CD4-positive, alpha-beta T cell treated with Interleukin-4 for 1 hour (primary cell): Measurements from ENCODE around the gene YAE1.

ENCODE experiments used
- DNase-seq, 2 donors: peaks; one replicate each; pipeline ENCODE4 v3.0.0-alpha.2; 2020 to 2022

The YAE1 gene

DNA sequence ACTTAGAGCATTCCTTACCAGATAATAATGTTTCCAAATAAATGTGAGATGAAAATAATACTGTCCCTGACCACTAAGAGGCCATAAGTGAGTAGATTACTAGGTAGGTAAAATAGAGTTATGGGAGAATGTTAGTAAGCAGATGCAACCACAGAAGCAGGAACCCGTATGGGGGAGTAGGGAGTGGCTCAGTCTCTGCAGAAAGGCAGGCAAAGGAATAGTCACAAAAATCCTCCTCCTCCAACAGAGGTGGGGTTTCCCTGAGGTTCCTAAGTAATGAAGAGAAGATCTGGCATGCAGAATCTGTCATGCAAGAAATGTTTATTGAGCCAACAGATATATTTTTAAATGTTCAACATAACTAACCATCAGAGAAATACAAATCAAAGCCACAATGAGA is 9.0 kb upstream of the YAE1 start:
- no peak for DNase-seq

DNA sequence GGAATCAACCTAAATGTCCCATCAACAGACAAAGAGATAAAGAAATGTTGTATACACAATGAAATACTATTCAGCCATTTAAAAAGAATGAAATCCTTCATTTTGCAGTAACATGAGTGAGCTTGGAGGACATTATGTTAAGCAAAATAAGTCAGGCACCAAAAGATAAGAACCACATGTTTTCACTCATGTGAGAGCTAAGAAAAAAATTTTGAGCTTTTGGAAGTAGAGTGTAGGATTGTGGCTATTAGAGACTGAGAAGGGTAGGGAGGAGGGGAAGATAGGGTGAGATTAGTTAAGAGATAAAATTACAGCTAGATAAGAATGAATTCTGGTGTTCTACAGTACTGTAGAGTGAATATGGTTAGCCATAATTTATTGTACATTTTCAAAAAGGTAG is 8.3 kb upstream of the YAE1 start:
- DNase-seq: no peak

DNA sequence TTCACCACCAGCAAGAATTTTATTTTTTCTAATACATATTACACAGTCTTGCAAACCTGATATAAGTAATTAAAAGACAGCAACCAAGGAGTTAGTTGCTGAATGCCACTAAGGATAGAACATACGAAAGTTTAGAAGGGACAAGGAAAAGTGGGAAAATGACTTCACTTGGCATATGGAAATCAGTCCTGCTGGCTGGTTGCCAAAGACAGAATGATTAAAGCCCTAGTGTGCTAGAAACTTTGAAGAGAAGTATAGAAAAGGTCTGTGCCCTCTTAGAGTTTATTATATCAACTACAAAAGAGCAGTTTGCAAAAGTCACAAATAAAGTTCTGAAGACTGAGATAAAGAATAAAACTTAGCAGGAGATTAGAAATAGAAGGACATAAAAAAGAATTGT is 5.8 kb upstream of the YAE1 start:
- no peak for DNase-seq

DNA sequence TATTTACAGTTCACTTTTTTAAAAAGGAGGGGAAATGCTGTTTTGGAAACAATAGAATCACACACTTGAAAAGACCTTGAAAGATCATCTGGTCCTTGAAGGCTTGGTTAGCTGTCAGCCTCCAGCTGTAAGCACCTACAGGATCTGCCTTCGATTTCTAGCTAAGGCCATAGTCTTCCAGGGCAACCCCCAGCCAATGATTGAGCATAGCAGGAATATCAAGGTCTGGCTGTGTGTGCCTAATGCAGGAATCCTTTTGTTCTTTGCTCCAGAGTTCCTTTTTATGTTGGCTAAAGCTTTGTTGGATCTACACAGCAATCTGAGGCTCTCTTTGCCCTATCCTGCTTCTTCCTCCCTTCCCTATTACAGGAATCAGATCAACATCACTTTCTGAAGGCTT is 5.2 kb upstream of the YAE1 start:
- no peak for DNase-seq

DNA sequence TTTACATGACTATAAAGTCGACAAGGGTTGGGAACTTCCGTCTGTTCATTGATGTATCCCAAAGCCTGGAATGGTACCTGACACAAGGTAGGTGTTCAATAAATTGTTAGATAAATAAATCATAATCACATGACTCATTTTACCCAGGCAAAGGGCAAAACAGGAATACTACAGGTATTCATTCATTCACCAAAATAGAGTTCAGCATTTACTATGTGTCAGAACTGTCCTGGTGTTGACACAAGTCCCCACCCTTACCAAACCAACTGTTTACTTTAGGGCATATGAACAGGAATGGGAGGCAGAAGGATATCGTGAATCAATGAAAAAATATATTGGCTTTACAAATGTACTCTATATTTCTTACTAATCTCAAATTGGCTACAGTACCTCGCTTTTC is 666 bp upstream of the YAE1 start:
- no peak for DNase-seq

DNA sequence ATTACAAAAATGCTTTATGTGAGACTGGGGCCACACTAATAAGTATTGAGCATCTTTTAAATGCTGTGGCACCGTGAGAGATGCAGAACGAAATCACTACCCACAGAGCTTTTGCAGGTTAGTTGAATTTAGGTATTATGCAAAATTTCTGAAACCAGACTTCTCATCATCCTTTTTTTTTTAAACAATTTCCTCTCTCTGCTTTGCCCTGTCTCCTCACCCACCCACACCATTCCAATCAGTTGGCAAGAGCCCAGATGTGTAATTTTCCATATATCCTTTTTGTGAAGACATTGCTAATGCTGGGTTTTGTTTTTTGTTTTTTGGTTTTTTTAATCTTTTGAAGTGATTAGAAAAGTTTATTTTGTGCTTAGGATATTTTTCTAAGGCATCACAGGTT is 1.1 kb downstream of the YAE1 start:
- DNase-seq: no peak

DNA sequence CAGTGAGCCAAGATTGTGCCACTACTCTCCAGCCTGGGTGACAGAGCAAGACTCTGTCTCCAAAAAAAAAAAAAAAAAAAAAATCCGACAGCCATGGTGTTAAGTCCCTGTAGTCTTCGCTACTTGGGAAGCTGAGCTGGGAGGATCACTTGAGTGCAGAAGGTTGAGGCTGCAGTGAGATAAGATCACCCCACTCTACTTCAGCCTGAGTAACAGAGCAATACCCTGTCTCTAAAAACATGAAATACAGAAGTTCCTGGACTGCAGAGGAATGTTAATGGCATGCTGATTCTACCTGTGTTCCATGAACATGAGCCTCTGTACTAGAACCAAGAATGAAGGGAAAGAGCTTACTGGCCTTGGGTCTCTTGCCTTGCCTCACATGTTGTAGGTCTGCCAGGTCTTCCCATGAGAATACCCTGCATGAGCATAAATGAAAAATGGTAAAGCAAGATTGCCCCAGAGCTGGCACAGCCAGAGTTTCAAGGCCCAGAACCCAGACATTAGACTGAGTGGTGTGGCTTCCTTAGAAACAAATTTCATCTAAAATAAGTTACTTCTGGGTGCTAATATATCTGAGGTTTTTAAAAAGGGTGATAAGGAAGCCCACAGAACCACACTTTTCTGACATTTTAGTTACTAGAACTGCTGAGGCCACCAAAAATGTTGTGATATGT is 8.6 kb downstream of the YAE1 start:
- no peak for DNase-seq

DNA sequence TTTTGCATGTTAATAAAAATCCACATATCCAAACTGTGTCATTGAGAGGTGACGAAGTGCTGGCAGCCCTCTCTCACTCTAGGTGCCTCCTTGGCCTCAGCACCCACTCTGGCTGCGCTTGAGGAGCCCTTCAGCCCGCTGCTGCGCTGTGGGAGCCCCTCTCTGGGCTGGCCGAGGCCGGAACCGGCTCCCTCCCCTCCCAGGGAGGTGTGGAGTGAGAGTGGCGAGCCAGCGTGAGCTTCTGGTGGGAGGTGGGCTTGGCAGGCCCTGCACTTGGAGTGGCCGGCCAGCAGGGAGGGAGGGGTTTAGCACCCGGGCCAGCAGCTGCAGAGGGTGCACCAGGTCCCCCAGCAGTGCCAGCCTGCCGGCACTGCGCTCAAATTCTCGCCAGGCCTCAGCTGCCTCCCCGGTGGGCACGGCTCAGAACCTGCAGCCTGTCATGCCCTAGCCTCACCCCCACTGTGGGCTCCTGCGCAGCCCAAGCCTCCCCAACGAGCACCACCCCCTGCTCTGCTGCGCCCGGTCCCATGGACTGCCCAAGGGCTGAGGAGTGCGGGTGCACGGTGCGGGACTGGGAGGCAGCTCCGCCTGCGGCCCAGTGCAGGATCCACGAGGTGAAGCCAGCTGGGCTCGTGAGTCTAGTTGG is 11.1 kb downstream of the YAE1 start:
- DNase-seq: no peak

DNA sequence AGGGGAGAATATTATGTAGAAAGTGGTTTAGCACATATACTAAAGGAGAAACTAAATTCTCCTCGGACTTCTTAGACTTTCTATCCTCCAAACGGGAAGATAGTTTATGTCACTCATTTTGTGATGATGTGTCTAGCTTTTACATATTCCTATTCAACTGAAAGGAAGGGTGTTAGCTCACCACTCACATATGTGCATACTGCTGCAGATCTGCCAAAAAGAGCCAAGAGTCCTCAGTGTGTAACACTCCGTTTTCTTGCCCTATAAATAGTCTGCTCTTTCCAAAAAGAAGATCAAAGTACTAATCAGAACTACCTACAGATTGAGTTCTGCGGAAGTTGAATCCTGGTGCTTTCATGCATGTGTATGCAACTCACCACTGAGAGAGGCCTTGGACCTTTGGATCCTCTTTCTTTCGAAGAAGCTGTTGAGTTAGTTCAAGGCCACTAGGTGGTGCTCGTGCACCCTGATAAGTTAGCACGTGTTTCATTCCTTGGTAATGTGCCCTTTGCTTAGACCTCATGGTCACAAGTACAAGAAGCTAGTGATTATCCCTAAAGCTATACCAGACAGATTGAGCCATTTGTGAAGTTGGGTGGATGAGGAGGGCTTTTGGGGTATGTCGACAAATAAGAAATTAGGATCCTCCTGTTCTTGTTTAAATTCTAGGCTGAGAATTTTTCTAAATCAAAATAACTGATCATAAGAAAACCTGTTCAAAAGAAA is 14.1 kb downstream of the YAE1 start:
- peak; percentile 79 to 81 for DNase-seq

DNA sequence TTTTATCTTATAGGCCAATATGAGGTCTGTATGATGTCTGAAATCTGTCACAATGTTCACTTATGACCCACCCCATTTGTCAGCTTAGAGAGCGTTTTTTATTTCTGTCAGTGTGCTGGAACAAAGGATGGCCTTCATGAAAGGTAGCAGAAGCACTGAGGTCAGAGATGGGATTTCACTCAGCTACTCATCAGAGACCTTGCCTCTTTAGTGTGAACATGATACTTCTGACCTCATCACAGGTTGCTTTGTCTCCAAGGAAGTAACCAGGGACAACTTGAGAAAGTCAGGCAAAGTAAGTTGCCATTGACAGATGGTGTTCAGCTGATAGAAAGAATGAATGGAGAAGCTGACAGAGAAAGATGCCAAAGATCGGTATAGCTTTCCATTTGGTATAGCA is 16.3 kb downstream of the YAE1 start:
- DNase-seq: no peak

DNA sequence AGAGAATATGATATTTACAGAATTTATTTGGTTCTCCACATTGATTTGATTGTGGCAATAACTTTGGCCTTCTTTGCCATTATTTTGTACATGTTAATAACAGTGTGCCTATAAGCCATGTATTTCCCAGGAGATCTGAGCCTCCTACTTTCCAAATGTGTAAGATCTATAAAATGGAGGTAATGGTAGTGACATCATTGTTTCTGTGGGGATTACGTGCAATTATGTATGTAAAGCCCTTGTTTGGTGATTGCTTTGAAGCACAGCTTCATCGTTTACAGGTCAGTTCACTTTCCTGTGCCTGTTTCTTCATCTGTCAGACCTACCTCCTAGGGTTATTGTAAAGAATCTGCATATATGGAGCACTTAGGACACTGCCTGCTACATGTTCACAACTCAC is 17.3 kb downstream of the YAE1 start:
- no peak for DNase-seq

DNA sequence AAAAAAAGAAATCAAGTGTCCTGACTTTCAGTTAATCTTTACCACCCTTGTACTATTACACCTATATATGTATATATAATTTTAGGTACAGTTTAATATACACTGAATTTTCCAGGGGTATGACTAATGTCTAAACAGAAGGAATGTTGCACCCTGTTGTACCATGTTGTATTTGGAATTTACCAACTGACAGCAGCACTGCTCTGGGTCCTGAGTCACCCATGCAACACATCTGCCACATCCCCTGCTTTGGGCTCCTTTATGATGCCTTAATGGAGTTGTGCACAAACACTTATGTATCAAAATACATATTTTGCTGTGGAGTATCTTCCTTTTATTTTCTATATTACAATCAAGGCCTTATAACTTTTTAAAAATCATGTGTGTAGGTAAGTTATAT is 21.2 kb downstream of the YAE1 start:
- DNase-seq: no peak

DNA sequence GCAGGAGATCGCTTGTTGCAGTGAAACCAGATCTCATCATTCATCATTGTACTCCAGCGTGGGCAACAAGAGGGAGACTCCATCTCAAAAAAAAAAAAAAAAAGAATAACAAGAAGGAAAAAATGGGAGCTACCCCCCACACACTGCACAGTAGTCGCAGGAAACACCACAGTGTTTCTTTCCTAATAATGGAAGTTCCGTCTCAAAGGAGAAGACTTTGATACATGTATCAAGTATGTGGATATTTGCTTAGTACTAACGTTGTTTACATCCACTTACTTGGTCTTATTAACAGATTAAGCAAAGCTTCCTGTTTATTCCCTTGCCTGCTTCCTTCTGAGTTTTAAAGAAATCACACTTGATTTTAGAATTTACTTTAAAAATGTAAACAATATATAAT is 22.2 kb downstream of the YAE1 start:
- DNase-seq: no peak

DNA sequence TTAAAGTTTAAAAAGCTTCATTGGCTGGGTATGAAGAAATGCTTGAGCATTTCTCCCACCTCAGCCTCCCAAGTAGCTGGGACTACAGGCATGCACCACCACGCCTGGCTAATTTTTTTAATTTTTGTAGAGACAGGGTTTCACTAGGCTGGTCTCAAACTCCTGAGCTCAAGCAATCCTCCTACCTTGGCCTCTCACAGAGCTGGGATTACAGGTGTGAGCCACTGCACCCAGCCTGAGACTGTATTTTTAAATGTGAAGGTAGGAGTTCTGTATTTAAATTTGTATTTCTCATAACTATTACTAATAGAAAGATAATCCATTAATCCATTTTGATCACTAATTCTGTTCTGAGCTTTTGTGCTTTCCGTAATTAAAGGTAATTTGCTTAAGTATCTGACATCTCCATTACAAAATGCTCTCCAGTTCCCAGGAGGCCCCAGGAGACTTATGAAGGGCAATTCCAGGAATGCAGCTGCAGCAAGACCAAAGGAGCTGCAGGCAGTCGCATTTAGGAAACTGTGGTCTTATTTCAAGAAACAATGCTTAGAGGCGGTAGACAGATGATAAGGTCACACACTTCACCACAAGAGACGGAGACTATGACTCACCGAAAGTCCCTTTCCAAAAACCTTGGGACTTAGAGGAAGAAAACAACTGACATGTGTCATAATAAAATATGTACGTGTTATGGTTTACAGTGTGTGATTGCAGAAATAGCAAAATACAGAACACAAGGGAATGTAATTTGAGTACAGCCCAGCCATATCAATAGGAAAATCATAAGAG is 23.3 kb downstream of the YAE1 start:
- peak; percentile 61 to 70 for DNase-seq

DNA sequence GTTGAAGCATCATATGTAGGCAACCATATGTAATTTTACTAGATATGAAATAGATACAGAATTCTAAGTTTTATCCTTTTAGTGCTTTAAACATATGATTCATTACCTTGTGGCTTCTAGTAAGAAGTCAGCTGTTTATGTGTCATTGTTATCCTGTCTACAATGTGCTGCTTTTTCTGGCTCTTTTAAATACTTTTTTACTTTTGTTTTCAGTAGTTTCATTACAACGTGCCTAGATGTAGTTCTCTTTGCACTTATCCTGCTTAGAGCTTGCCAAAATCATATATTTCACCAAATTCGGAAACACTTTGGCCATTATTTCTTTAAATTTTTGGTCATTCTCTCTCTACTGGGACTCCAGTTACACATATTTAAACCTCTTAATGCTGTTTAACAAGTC is 26.4 kb downstream of the YAE1 start:
- DNase-seq: peak in 1 of 2 donors; percentile 8

DNA sequence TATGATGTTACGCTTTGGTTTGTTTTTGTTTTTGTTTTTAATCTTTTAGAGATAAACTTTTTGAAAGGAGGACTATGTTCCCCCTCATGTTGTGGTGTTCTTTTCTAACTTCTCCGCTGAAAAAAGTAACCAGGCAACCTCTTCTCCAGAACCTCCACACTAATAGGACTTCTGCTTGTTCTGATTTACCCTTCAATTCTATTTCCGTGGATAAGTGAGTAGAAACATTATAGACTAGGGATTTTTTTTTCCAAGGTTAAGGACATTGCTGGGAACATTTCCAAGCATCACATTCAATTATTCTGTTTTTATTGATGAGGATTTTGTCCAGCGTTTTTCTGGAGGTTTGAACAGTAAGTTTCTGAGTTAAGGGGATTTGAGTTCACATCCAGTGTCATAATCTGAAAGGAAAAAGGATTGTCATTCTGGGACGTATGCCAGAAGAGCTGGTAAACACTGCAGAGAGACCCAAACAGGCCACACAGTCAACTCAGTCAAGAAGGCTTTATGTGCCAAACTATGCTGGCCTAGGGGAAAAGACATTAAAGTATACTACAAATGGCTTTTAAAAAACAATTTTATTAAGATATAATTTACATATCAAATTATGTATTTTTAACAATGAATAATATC is 28.9 kb downstream of the YAE1 start:
- DNase-seq: no peak

DNA sequence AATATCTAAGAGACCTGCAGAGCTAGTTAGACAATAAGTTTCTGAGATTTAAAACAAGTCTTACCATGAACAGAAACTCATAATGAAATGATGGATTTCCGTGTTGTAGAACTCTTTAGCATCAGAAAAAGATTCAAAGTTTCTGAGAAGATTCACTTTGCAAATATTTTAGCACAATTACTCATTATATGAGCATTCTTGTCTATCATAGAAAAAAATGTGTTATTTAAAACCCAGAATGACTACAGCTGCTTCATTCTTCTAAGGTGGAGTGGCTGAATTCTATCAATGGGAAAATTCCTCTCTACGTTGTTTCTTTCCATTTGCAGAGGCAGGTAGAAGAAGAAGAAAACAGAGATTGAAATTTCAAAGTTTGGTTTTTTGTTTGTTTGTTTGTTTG is 36.1 kb downstream of the YAE1 start:
- no peak for DNase-seq

DNA sequence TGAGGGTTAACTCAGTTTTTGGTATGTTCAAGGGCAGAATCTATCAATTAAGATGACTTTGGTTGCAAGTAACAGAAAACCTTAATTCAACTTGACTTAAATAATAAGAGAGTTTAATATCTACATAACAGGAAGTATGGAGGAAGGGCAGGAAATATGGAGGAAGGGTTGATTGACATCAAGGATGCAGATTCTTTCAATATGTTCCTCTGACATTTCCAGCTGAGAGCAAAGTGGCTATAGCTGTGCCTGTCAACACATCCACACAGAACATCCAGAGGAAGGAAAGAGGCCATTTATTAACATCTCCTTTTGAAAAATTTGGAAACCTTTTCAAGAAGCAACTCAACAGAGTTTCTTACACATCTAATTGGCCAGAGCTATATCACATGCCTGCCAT is 37.7 kb downstream of the YAE1 start:
- DNase-seq: no peak

DNA sequence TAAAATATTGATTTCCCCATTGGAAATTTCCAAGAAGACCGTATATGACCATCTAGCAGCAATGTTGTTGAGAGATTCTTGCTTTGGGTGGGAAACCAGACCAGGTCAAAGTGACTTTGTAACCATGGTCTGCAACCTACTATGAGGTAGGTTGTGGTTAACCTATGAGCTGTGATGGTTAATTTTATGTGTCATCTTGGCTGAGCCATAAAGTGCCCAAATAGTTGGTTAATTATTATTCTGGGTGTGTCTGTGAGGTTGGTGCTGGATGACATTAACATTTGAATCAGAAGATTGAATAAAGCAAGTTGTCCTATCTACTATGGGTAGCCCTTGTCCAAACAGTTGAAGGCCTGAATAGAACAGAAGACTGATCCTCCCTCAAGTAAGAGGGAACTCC is 38.9 kb downstream of the YAE1 start:
- no peak for DNase-seq

DNA sequence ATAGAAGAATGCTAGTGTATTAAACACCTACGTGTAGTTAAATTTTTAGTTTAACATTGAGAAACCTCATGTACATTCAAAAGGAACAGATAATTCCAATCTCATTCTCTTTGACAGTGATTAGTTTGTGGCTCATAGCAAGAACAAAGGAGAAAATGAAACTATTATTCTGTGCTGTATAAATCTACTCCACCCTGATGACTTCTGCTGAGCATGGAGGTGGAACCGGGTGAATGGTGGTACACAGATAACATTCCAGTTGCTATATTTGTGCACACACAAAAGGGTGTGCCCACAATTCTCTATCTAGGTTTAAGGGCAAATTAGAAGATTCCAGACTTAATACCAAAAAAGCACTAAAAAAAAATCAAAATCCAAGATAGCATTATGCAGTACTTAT is 40.1 kb downstream of the YAE1 start:
- no peak for DNase-seq

DNA sequence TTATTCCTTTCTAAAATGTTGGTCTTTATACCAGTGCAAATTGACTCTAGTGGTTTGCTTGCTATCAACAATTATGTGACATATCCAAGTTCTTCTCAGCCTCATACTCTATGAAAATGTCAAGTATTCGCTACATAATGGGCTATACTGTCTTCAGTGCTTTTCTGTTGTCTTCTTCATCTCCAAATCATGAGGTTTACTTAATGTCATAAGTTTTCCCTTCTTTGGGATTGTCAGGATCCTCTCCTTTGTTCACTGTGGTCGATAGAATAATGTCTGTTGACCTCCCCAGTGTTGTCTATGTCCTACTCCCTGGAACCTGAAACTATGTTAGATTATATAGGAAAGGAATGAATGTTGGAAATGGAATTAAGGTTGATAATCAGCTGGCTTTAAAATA is 40.7 kb downstream of the YAE1 start:
- DNase-seq: no peak

DNA sequence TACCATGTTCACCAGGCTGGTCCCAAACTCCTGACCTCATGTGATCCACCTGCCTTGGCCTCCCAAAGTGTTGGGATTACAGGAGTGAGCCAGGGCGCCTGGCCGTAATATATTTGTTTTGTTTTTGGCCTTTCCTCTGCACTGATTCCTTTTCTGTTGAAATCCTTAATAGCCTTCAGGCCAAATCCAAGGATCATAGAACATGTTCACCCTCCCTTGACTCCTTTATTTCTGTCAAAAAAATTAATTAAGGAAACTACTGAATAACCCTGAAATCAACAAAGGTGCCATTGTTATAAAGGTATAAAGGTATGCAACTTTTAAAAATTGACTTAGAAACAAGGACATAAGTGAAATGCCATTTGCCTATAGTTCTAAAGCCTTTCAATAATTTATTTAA is 41.7 kb downstream of the YAE1 start:
- DNase-seq: no peak

DNA sequence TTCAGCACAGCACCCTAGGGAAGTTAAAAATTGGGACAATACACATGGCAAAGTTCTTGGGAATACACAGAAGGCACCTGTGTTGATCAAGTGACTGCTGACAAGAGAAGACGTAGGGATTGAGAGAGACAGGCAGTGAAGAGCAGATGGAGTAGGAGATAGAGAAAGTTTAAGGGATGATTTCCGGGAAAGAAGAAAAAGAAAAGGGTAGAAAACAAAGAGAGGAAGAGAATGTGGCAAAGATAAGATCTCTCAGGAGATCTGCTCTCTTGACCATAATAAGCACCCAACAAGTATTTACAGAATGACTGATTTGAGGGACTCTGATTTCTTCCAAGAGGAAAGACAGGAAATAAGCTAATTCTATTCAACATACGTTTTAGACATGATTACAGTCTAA is 42.1 kb downstream of the YAE1 start:
- DNase-seq: no peak
